Heart left ventricle (tissue), 16 donors: Measurements from ENCODE around the gene CUL5. TPM values are rescaled to one million over a fixed set of nuclear protein-coding genes. Genes with fewer than 3 reads are reported as not detected.
"Not testable (repeated sequence)": the region's sequence is repeated elsewhere in the genome, so short reads cannot be mapped to it uniquely, and the experiment has no call there.

Experiments
- ATAC-seq, 4 donors: fragments of 200-7000 bp; cut with Tn5 transposase; one replicate each; pipeline ENCODE4 v1.9.1; 2020 to 2022; ENCODE audit warnings: moderate library complexity in 4 of 4, mild to moderate bottlenecking in 3 of 4, moderate number of reproducible peaks in 1 of 4
- DNase-seq, 5 donors: peaks; one replicate each; pipeline ENCODE4 v3.0.0-alpha.2; 2020
- H3K27ac ChIP-seq, 12 donors: fragments of 200-600 bp; sonication (generic) in 4 of 12; one replicate each; pipeline versions ENCODE4 v1.5.0 to v1.8.0; 2016 to 2022; ENCODE audit warnings: mild to moderate bottlenecking in 2 of 12
- H3K27me3 ChIP-seq, 9 donors: fragments of 200-600 bp; sonication (generic) in 2 of 9; one replicate each; pipeline versions ENCODE4 v1.5.1 to v1.8.0; 2016 to 2022; ENCODE audit warnings: mild to moderate bottlenecking in 3 of 9
- H3K36me3 ChIP-seq, 9 donors: fragments of 200-600 bp; sonication (generic) in 2 of 9; one replicate each; pipeline versions ENCODE4 v1.5.0 to v1.8.0; 2018 to 2022; ENCODE audit warnings: mild to moderate bottlenecking in 2 of 9
- H3K4me1 ChIP-seq, 12 donors: fragments of 200-600 bp; sonication (generic) in 4 of 12; one replicate each; pipeline versions ENCODE4 v1.5.0 to v1.8.0; 2016 to 2022; ENCODE audit warnings: mild to moderate bottlenecking in 3 of 12
- H3K4me3 ChIP-seq, 12 donors: fragments of 200-600 bp; sonication (generic) in 4 of 12; one replicate each; pipeline versions ENCODE4 v1.5.0 to v1.8.0; 2017 to 2022; ENCODE audit warnings: mild to moderate bottlenecking in 9 of 12, moderate library complexity in 4 of 12
- H3K9me3 ChIP-seq, 12 donors: fragments of 200-600 bp; sonication (generic) in 4 of 12; one replicate each; pipeline versions ENCODE4 v1.5.0 to v1.8.0; 2016 to 2022; ENCODE audit warnings: mild to moderate bottlenecking in 1 of 12
- CTCF ChIP-seq, 12 donors: fragments of 200-600 bp; sonication (generic) in 4 of 12; IDR thresholded peaks; one replicate each; pipeline versions ENCODE4 v1.5.0 to v1.8.0; 2018 to 2022; ENCODE audit warnings: antibody characterized with exemption in 12 of 12, mild to moderate bottlenecking in 5 of 12
- POLR2A ChIP-seq, 2 donors: fragments of 450-650 bp; IDR thresholded peaks; one replicate each; pipeline ENCODE4 v1.6.1; 2017; ENCODE audit warnings: antibody characterized with exemption in 2 of 2, mild to moderate bottlenecking in 2 of 2, moderate library complexity in 2 of 2
- WGBS, 4 donors: extraction: QIAGEN DNeasy Blood & Tissue Kit in 2 of 4; methylation state at CpG; one replicate each; pipeline versions ENCODE4 v1.1.5 to v1.1.7; 2013 to 2018; 5-methylcytosine and 5-hydroxymethylcytosine counted together
- intact Hi-C, 10 donors: fragments of 100-400 bp; cut with DNase I; formaldehyde crosslinking; loops; one replicate each; pipeline versions ENCODE4 v1.11.1 to v1.14.2; 2022
- polyA plus RNA-seq, 2 donors: library from polyadenylated mRNA; stranded (reverse); fragments of 200-250 nt; gene quantifications; one replicate each; pipeline ENCODE4 v1.2.3, GENCODE V29; 2013
- total RNA-seq, 9 donors: library from RNA; depleted of rRNA in 2 of 9; stranded (reverse); fragments of >200 nt in 2 of 9; fragmentation: NEBNext Ultra II Directional in 3 of 9; extraction: Animal tissue kit (Norgen Biotek cat#: 25700) in 3 of 9; gene quantifications; one replicate each; pipeline versions ENCODE4 v1.1.0 to v1.2.4, GENCODE V29; 2016 to 2023
- donor health status: ischemic (EF 13 %, LVEDD 7.1; RV severe dilation, severe dysfunction).
- donor health status: healthy with polysubstance abuse.
- donor health status: DM: no; HTN: yes; CAD: no.
- donor health status: DM: no; HTN: no; CAD: no.
- donor health status: ischemic (EF 25% LVEDD 6.9; RV normal size, moderate dysfunction).
- donor health status: ischemic (EF 25% LVEDD 5.7; RV mildly dilated, moderate dysfunction).
- donor health status: healthy.
- donor health status: DM: yes; HTN: yes; CAD: no.
- donor health status: ischemic (EF 35%, LVEDD 5.7; RV mildly dilated, moderate dysfunction).
- donor health status: nonischemic (EF 11% LVEDD 7.7; RV severe dilation, severe dysfunction).
- donor health status: DM: yes; HTN: yes; CAD: no.
- donor health status: PGD.
- donor health status: ischemic (EF 29% LVEDD 5.4; RV normal size, mild dysfunction).
- donor health status: nonischemic (EF 23%, LVEDD 6.1; RV moderate dilation, normal function).

The CUL5 gene
- total and polyA plus RNA-seq, 11 donors = 6.0 to 46.0 (median 35.2) TPM

DNA sequence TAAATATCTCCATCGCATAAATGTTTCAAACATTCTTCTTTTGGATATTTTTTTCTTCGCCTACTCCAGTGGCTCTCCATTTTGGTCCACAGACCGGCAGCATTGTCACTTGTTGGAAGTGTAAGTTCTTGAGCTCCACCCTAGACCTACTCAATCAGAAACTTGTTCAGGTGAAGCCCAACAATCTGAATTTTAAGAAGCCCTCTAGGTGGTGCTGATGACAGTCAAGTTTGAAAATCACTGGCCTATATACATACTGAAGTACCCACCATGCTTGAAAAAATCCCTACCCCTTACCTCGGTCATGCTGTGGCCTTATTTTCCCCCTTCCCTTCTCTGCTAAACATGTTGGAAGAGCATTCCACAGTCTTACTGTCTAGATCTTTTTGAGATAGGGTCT, 102.4 kb downstream of the CUL5 start:
- no peaks in the 10 kb centered on the region for H3K27me3 ChIP-seq
- H3K36me3 ChIP-seq = peaks cover 0 to 21% (median 5%) of the 10 kb centered on the region in 9 donors
- TF ChIP-seq CTCF (IDR thresholded peaks at IDR 0.05) (no peak), POLR2A (IDR thresholded peaks at IDR 0.05) (no peak)
- no peaks in the 10 kb centered on the region for H3K9me3 ChIP-seq
- intact Hi-C loops = loop anchor here in 2 of 10 donors (10.0 kb wide), 1 partner anchor 534 kb away; no protein-coding TSS in a partner anchor
- peaks cover 0 to 16% (median 10%) of the 10 kb centered on the region in 12 donors for H3K4me1 ChIP-seq
- DNase-seq = no peak
- ATAC-seq = no peak
- no peak overlapping the region for H3K4me3 ChIP-seq
- 94 to 95% (median 94%) methylated on average over 4 of the region's 4 CpGs for WGBS, 4 donors
- no peak overlapping the region for H3K27ac ChIP-seq

- Histone ChIP-seq H3K27me3 (no peaks in the 10 kb centered on the region), H3K4me3 (no peak overlapping the region), H3K9me3 (no peaks in the 10 kb centered on the region), H3K27ac (no peak overlapping the region), H3K36me3 (peaks cover 0 to 12% (median 0%) of the 10 kb centered on the region in 9 donors), H3K4me1 (peaks cover 0 to 21% (median 10%) of the 10 kb centered on the region in 12 donors)
- TF ChIP-seq POLR2A (IDR thresholded peaks at IDR 0.05) (no peak), CTCF (IDR thresholded peaks at IDR 0.05) (no peak)
- DNase-seq = no peak
- intact Hi-C loops = loop anchor here in 2 of 10 donors (10.0 kb wide), 1 partner anchor 533 kb away; no protein-coding TSS in a partner anchor
- WGBS, 4 donors = 65 to 82% (median 80%) methylated on average over 2 of the region's 2 CpGs
- no peak for ATAC-seq
These were observed 103.4 kb downstream of the CUL5 start for GRCh38 chr11:108112057-108112456.

GRCh38 chr11:108115500-108116140, 106.9 kb downstream of the CUL5 start:
- ATAC-seq (peak; percentile 87 to 92 (median 90)), DNase-seq (peak; percentile 79 to 88 (median 85))
- H3K36me3 ChIP-seq = no peaks in the 10 kb centered on the region
- no peaks in the 10 kb centered on the region for H3K9me3 ChIP-seq
- H3K27me3 ChIP-seq = no peaks in the 10 kb centered on the region
- H3K27ac ChIP-seq = peak overlapping the region; percentile 64 to 87 (median 78)
- no peak for TF ChIP-seq POLR2A (IDR thresholded peaks at IDR 0.05)
- WGBS, 4 donors = 24 to 28% (median 26%) methylated on average over 5 of the region's 5 CpGs
- intact Hi-C loops = loop anchor here in 6 of 10 donors (5.0 to 10.0 kb wide), 4 partner anchors 107 to 542 kb away; partner anchors contain the start of genes ATM (in 3 of the 6) and NPAT (in 3 of the 6)
- H3K4me3 ChIP-seq = no peak overlapping the region
- peaks cover 0 to 22% (median 10%) of the 10 kb centered on the region in 12 donors for H3K4me1 ChIP-seq

DNA sequence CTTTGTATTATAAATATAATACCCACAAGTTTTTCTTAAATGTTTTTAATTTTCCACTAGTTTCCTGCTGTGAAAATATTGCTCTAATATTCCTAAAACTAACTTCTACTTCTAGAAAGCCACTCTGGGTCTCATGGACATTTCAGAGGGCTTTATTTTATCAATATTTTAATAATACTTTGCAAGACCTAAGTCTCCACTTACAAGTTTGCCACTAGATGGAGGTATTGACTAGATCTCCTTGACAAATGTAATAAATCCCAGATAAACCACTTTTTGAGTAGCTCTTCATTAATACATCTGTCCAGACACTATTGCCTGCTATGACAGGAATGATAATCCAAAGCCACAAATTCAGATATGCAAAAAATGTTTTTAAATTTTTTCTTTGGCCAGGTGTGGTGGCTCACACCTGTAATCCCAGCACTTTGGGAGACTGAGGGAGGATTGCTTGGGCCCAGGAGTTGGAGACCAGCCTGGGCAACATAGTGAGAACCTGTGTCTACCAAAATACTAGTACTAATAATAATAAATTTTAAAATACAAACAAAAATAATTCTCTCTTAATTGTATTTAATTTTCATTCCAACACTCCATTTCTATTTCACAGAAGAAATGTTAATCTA, 109.2 kb downstream of the CUL5 start:
- Histone ChIP-seq H3K27ac (peak overlapping the region in 2 of 12 donors; percentile 0 to 70), H3K36me3 (no peaks in the 10 kb centered on the region), H3K27me3 (peaks cover 0 to 3% (median 0%) of the 10 kb centered on the region in 9 donors), H3K4me1 (peaks cover 0 to 37% (median 19%) of the 10 kb centered on the region in 12 donors), H3K4me3 (no peak overlapping the region), H3K9me3 (no peaks in the 10 kb centered on the region)
- ATAC-seq = no peak
- DNase-seq = no peak
- intact Hi-C loops = loop anchor here in 6 of 10 donors (5.0 to 10.0 kb wide), 4 partner anchors 104 to 539 kb away; partner anchors contain the start of genes ATM (in 3 of the 6) and NPAT (in 3 of the 6)
- TF ChIP-seq POLR2A (IDR thresholded peaks at IDR 0.05) (no peak), CTCF (IDR thresholded peaks at IDR 0.05) (peak; percentile 39 to 66 (median 53))

- intact Hi-C loops = loop anchor here in 6 of 10 donors (1.0 to 10.0 kb wide), 5 partner anchors 51 to 534 kb away; partner anchors contain the start of genes NPAT (in 3 of the 6) and ATM (in 2 of the 6)
- DNase-seq, H3K36me3 ChIP-seq, ATAC-seq, H3K9me3 ChIP-seq, H3K27me3 ChIP-seq: not testable (repeated sequence)
- H3K4me3 ChIP-seq = peak overlapping the region; percentile 38 to 85 (median 74)
- H3K27ac ChIP-seq = peak overlapping the region; percentile 90 to 97 (median 94)
- peaks cover 0 to 55% (median 31%) of the 10 kb centered on the region in 12 donors for H3K4me1 ChIP-seq
- 47 to 62% (median 53%) methylated on average over 7 of the region's 7 CpGs for WGBS, 4 donors
These were observed 112.2 kb downstream of the CUL5 start for GRCh38 chr11:108120936-108121273.
